ENCODE data around the gene GATA6.

The GATA6 gene

GRCh38 chr18:22132763-22133162 is 36.6 kb upstream of the GATA6 start:
- Histone ChIP-seq H3K9me3 (ENCODE audit: severe bottlenecking) (no peaks in the 10 kb centered on the region), H3K27me3 (ENCODE audit: insufficient read depth, poor library complexity, severe bottlenecking) (no peaks in the 10 kb centered on the region), H3K36me3 (ENCODE audit: low read depth) (no peaks in the 10 kb centered on the region), H3K27ac (ENCODE audit: poor library complexity, severe bottlenecking) (no peak overlapping the region), H3K4me3 (ENCODE audit: severe bottlenecking) (no peak overlapping the region), H3K4me1 (ENCODE audit: insufficient read depth, poor library complexity, severe bottlenecking) (no peaks in the 10 kb centered on the region)
- ATAC-seq (ENCODE audit: low read depth), result no peak
- DNase-seq (ENCODE audit: low spot score), result no peak
- TF ChIP-seq CTCF (IDR thresholded peaks at IDR 0.05; ENCODE audit: poor library complexity, severe bottlenecking), result no peak

- H3K27ac ChIP-seq (ENCODE audit: poor library complexity, severe bottlenecking), result no peak overlapping the region
- no peaks in the 10 kb centered on the region for H3K4me1 ChIP-seq (ENCODE audit: insufficient read depth, poor library complexity, severe bottlenecking)
- no peak for DNase-seq (ENCODE audit: low spot score)
- no peaks in the 10 kb centered on the region for H3K36me3 ChIP-seq (ENCODE audit: low read depth)
- H3K9me3 ChIP-seq (ENCODE audit: severe bottlenecking), result no peaks in the 10 kb centered on the region
- no peaks in the 10 kb centered on the region for H3K27me3 ChIP-seq (ENCODE audit: insufficient read depth, poor library complexity, severe bottlenecking)
- ATAC-seq (ENCODE audit: low read depth), result peak; percentile 41
- TF ChIP-seq CTCF (IDR thresholded peaks at IDR 0.05; ENCODE audit: poor library complexity, severe bottlenecking), result no peak
- H3K4me3 ChIP-seq (ENCODE audit: severe bottlenecking), result no peak overlapping the region
These were observed 33.0 kb upstream of the GATA6 start for GRCh38 chr18:22136395-22136794.

GRCh38 chr18:22141211-22141610 is 28.2 kb upstream of the GATA6 start:
- Histone ChIP-seq H3K27ac (ENCODE audit: poor library complexity, severe bottlenecking) (no peak overlapping the region), H3K4me3 (ENCODE audit: severe bottlenecking) (no peak overlapping the region), H3K4me1 (ENCODE audit: insufficient read depth, poor library complexity, severe bottlenecking) (no peaks in the 10 kb centered on the region), H3K9me3 (ENCODE audit: severe bottlenecking) (no peaks in the 10 kb centered on the region), H3K27me3 (ENCODE audit: insufficient read depth, poor library complexity, severe bottlenecking) (no peaks in the 10 kb centered on the region), H3K36me3 (ENCODE audit: low read depth) (no peaks in the 10 kb centered on the region)
- no peak for DNase-seq (ENCODE audit: low spot score)
- ATAC-seq (ENCODE audit: low read depth), result no peak
- TF ChIP-seq CTCF (IDR thresholded peaks at IDR 0.05; ENCODE audit: poor library complexity, severe bottlenecking), result no peak

- no peaks in the 10 kb centered on the region for H3K36me3 ChIP-seq (ENCODE audit: low read depth)
- no peak overlapping the region for H3K27ac ChIP-seq (ENCODE audit: poor library complexity, severe bottlenecking)
- no peak for DNase-seq (ENCODE audit: low spot score)
- no peak for ATAC-seq (ENCODE audit: low read depth)
- H3K9me3 ChIP-seq (ENCODE audit: severe bottlenecking), result no peaks in the 10 kb centered on the region
- H3K27me3 ChIP-seq (ENCODE audit: insufficient read depth, poor library complexity, severe bottlenecking), result peaks cover 6% of the 10 kb centered on the region
- no peak for TF ChIP-seq CTCF (IDR thresholded peaks at IDR 0.05; ENCODE audit: poor library complexity, severe bottlenecking)
- no peak overlapping the region for H3K4me3 ChIP-seq (ENCODE audit: severe bottlenecking)
- no peaks in the 10 kb centered on the region for H3K4me1 ChIP-seq (ENCODE audit: insufficient read depth, poor library complexity, severe bottlenecking)
These were observed 25.7 kb upstream of the GATA6 start for GRCh38 chr18:22143347-22144340.

GRCh38 chr18:22145160-22145559 is 24.2 kb upstream of the GATA6 start:
- Histone ChIP-seq H3K27me3 (ENCODE audit: insufficient read depth, poor library complexity, severe bottlenecking) (peaks cover 6% of the 10 kb centered on the region), H3K4me3 (ENCODE audit: severe bottlenecking) (no peak overlapping the region), H3K36me3 (ENCODE audit: low read depth) (no peaks in the 10 kb centered on the region), H3K4me1 (ENCODE audit: insufficient read depth, poor library complexity, severe bottlenecking) (no peaks in the 10 kb centered on the region), H3K9me3 (ENCODE audit: severe bottlenecking) (no peaks in the 10 kb centered on the region), H3K27ac (ENCODE audit: poor library complexity, severe bottlenecking) (no peak overlapping the region)
- DNase-seq (ENCODE audit: low spot score) (no peak), ATAC-seq (ENCODE audit: low read depth) (no peak)
- no peak for TF ChIP-seq CTCF (IDR thresholded peaks at IDR 0.05; ENCODE audit: poor library complexity, severe bottlenecking)

All from RWPE2 (cell line).